Progenitor cell of endocrine pancreas (in vitro differentiated cells): ENCODE data around the gene FIG4. TPM values are rescaled to one million over a fixed set of nuclear protein-coding genes. Genes with fewer than 3 reads are reported as not detected.

Source experiments
- DNase-seq: peaks from one replicate; pipeline ENCODE4 v3.0.0; 2021; ENCODE audit warnings: low spot score; ENCODE audit not compliant: unreplicated experiment
- H3K27ac Mint-ChIP-seq: 2 replicates; pipeline ENCODE4 v1.8.0; 2021; ENCODE audit warnings: mild to moderate bottlenecking, moderate library complexity, mixed read lengths
- H3K27me3 Mint-ChIP-seq: 2 replicates; pipeline ENCODE4 v1.8.0; 2021; ENCODE audit warnings: mixed read lengths
- H3K36me3 Mint-ChIP-seq: 2 replicates; pipeline ENCODE4 v1.8.0; 2022; ENCODE audit warnings: mixed read lengths; ENCODE audit not compliant: insufficient read depth
- H3K4me1 Mint-ChIP-seq: 2 replicates; pipeline ENCODE4 v1.8.0; 2021; ENCODE audit warnings: low read depth, mixed read lengths
- H3K4me3 Mint-ChIP-seq: 2 replicates; pipeline ENCODE4 v1.8.0; 2021; ENCODE audit warnings: low read depth, mild to moderate bottlenecking, moderate library complexity, mixed read lengths
- H3K9me3 Mint-ChIP-seq: 2 replicates; pipeline ENCODE4 v1.8.0; 2021; ENCODE audit warnings: low read depth, mixed read lengths
- CTCF ChIP-seq: fragments of 200-600 bp; sonication (generic); IDR thresholded peaks from one replicate; pipeline ENCODE4 v1.5.0; 2021; ENCODE audit warnings: antibody characterized with exemption, mild to moderate bottlenecking; ENCODE audit not compliant: unreplicated experiment
- total RNA-seq: library from RNA; stranded (reverse); gene quantifications from 2 replicates; pipeline ENCODE4 v1.2.1, GENCODE V29; 2021

Gene FIG4
- total RNA-seq, 1 donor from 2014 or later: 30.0 TPM

- no peaks in the 10 kb centered on the region for H3K4me1 Mint-ChIP-seq
- H3K27me3 Mint-ChIP-seq: no peaks in the 10 kb centered on the region
- H3K9me3 Mint-ChIP-seq: peaks cover 11% of the 10 kb centered on the region
- no peak overlapping the region for H3K27ac Mint-ChIP-seq
- peaks cover 35% of the 10 kb centered on the region for H3K36me3 Mint-ChIP-seq
- TF ChIP-seq CTCF: no peak
- no peak for DNase-seq
- no peak overlapping the region for H3K4me3 Mint-ChIP-seq
Observed at GRCh38 chr6:109760208-109760607, 69.1 kb downstream of the FIG4 start.

DNA sequence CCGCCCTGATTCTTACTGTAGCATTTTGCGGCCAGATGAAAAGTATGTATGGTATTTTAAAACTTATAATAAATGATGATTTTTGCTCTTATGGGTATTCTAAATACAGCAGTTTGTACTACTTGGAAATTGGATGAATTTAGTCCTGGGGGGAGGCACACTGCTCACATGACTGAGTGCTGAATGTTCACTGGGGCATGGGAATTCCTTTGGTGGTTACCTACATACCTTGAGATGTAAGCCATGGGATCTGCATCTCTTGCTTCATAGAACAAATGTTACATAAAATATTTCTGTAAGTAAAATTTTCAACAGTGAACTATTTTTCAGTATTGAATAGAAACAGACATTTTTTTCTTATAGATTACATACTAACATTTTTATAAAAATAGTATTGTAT is 71.1 kb downstream of the FIG4 start:
- Mint-ChIP-seq H3K36me3 (peaks cover 23% of the 10 kb centered on the region), H3K4me3 (no peak overlapping the region)

GRCh38 chr6:109762769-109763441 is 71.8 kb downstream of the FIG4 start:
- Mint-ChIP-seq H3K36me3 (peaks cover 19% of the 10 kb centered on the region), H3K27ac (no peak overlapping the region), H3K9me3 (no peaks in the 10 kb centered on the region), H3K4me3 (no peak overlapping the region), H3K4me1 (no peaks in the 10 kb centered on the region), H3K27me3 (no peaks in the 10 kb centered on the region)
- TF ChIP-seq CTCF: no peak
- no peak for DNase-seq

More for the DNA sequence above, 71.1 kb downstream of the FIG4 start:
- no peak overlapping the region for H3K27ac Mint-ChIP-seq
- DNase-seq: no peak
- TF ChIP-seq CTCF: no peak
- H3K4me1 Mint-ChIP-seq: no peaks in the 10 kb centered on the region
- no peaks in the 10 kb centered on the region for H3K27me3 Mint-ChIP-seq
- H3K9me3 Mint-ChIP-seq: peaks cover 1% of the 10 kb centered on the region

GRCh38 chr6:109766167-109766566 is 75.1 kb downstream of the FIG4 start:
- Mint-ChIP-seq H3K27me3 (no peaks in the 10 kb centered on the region), H3K9me3 (no peaks in the 10 kb centered on the region), H3K36me3 (peaks cover 11% of the 10 kb centered on the region), H3K4me3 (no peak overlapping the region), H3K4me1 (no peaks in the 10 kb centered on the region), H3K27ac (no peak overlapping the region)
- no peak for DNase-seq
- no peak for TF ChIP-seq CTCF

GRCh38 chr6:109767961-109768360 is 76.9 kb downstream of the FIG4 start:
- peaks cover 18% of the 10 kb centered on the region for H3K36me3 Mint-ChIP-seq
- no peaks in the 10 kb centered on the region for H3K4me1 Mint-ChIP-seq
- H3K27me3 Mint-ChIP-seq: no peaks in the 10 kb centered on the region
- no peak for DNase-seq
- no peak for TF ChIP-seq CTCF
- H3K27ac Mint-ChIP-seq: no peak overlapping the region
- H3K4me3 Mint-ChIP-seq: no peak overlapping the region
- peaks cover 3% of the 10 kb centered on the region for H3K9me3 Mint-ChIP-seq
